HFFc6 (cell line): ENCODE data around the gene FAIM2. TPM values are rescaled to one million over a fixed set of nuclear protein-coding genes. Genes with fewer than 3 reads are reported as not detected.

Experiments used
- DNase-seq: peaks from one replicate; pipeline ENCODE4 v3.0.0-alpha.2; 2018
- H3K27ac Mint-ChIP-seq: 2 replicates; pipeline ENCODE4 v1.8.0; 2020; ENCODE audit warnings: mild to moderate bottlenecking, mixed read lengths
- H3K27me3 Mint-ChIP-seq: 2 replicates; pipeline ENCODE4 v1.8.0; 2021; ENCODE audit warnings: mild to moderate bottlenecking, moderate library complexity, mixed read lengths; ENCODE audit not compliant: insufficient read depth
- H3K36me3 Mint-ChIP-seq: 2 replicates; pipeline ENCODE4 v1.8.0; 2021; ENCODE audit warnings: low read depth, mixed read lengths
- H3K4me1 Mint-ChIP-seq: 2 replicates; pipeline ENCODE4 v1.8.0; 2020; ENCODE audit warnings: low read depth, mixed read lengths
- H3K4me3 Mint-ChIP-seq: 2 replicates; pipeline ENCODE4 v1.8.0; 2020; ENCODE audit warnings: mild to moderate bottlenecking, moderate library complexity, mixed read lengths
- H3K9me3 Mint-ChIP-seq: 2 replicates; pipeline ENCODE4 v1.8.0; 2020; ENCODE audit warnings: mild to moderate bottlenecking, mixed read lengths
- total RNA-seq, 6 experiments: library from RNA; stranded (reverse); fragmentation: NEBNext Ultra II Directional; extraction: Animal tissue kit (Norgen Biotek cat#: 25700); gene quantifications; 2 replicates in 1 of 6; 3 replicates in 5 of 6; pipeline ENCODE4 v1.2.3, GENCODE V29; 2021
- TF ChIP-seq, protein P1 (sequence below): fragments of 200-600 bp; sonication (generic); IDR thresholded peaks from 2 replicates; pipeline ENCODE4 v1.5.0; 2021; ENCODE audit warnings: antibody characterized with exemption, mild to moderate bottlenecking

The FAIM2 gene
- total RNA-seq, 6 experiments from 2014 or later = 0.24 to 1.1 (median 1.1) TPM

DNA sequence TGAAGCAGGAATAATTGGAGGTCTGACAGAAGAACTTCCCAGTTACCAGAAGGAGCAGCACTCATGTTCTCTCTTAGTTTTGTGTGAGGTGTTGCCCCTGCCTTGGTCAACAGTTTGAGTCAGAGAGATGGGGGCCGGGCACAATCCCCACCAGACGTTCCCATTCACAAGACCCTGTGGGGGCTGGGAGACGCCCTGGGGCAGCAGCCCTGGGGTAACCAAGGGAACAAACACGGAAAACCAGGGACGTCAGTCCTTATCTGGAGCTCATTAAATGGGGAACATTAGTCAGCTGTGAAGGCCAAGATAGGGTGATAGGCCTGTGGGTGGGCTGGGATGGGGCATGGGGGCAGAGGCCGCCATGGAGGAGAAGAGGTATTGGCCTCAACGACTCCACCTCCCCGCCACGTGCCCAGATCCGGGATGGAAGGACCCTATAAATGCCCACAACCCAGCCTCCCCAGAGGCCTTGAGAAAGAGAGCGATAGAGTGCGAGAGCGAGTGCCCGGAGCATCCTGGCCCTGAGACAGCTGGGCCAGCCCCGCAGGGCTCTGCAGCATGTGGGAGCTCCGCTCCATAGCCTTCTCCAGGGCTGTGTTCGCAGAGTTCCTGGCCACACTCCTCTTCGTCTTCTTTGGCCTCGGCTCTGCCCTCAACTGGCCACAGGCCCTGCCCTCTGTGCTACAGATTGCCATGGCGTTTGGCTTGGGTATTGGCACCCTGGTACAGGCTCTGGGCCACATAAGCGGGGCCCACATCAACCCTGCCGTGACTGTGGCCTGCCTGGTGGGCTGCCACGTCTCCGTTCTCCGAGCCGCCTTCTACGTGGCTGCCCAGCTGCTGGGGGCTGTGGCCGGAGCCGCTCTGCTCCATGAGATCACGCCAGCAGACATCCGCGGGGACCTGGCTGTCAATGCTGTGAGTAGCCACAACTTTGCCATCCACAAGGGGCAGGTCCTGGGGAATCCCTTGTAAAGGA, 46.9 kb upstream of the FAIM2 start, which contains the start of gene AQP2:
Gene AQP2 (plus strand): TSS at position 465 of the 979 bp plus-strand sequence. CDS start 94 bp downstream, at position 559.
- TF ChIP-seq, protein P1, sequence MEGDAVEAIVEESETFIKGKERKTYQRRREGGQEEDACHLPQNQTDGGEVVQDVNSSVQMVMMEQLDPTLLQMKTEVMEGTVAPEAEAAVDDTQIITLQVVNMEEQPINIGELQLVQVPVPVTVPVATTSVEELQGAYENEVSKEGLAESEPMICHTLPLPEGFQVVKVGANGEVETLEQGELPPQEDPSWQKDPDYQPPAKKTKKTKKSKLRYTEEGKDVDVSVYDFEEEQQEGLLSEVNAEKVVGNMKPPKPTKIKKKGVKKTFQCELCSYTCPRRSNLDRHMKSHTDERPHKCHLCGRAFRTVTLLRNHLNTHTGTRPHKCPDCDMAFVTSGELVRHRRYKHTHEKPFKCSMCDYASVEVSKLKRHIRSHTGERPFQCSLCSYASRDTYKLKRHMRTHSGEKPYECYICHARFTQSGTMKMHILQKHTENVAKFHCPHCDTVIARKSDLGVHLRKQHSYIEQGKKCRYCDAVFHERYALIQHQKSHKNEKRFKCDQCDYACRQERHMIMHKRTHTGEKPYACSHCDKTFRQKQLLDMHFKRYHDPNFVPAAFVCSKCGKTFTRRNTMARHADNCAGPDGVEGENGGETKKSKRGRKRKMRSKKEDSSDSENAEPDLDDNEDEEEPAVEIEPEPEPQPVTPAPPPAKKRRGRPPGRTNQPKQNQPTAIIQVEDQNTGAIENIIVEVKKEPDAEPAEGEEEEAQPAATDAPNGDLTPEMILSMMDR = no peak
- peaks cover 8% of the 10 kb centered on the region for H3K4me1 Mint-ChIP-seq
- no peak within 1 kb of the TSS for H3K4me3 Mint-ChIP-seq
- DNase-seq = no peak
- peaks cover 44% of the 10 kb centered on the region for H3K27me3 Mint-ChIP-seq
- H3K27ac Mint-ChIP-seq = no peak within 1 kb of the TSS
- H3K36me3 Mint-ChIP-seq = no peaks in the 10 kb centered on the region
- no peaks in the 10 kb centered on the region for H3K9me3 Mint-ChIP-seq

DNA sequence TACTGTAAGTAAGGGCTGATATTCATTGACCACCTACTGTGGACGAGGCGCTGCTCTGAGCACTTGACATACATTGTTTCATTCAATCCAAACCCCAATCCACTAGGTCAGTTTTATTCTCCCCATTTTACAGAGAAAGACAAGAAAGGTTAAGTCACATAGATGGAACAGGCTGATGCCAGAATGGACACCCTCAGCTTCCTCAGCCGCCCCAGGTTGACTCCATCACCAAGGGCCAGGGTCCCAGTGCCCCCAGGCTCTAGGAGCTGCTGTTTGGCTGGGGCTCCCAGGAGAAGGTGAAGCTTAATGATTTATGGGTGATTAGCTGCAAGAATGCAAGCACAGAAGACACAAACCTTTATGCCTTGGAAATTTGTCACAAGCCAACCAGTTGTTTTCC, 46.2 kb upstream of the FAIM2 start:
- Mint-ChIP-seq H3K9me3 (no peaks in the 10 kb centered on the region), H3K36me3 (no peaks in the 10 kb centered on the region), H3K27me3 (peaks cover 44% of the 10 kb centered on the region), H3K4me1 (peaks cover 12% of the 10 kb centered on the region), H3K4me3 (no peak overlapping the region), H3K27ac (no peak overlapping the region)
- no peak for DNase-seq
- TF ChIP-seq, protein P1 = no peak

DNA sequence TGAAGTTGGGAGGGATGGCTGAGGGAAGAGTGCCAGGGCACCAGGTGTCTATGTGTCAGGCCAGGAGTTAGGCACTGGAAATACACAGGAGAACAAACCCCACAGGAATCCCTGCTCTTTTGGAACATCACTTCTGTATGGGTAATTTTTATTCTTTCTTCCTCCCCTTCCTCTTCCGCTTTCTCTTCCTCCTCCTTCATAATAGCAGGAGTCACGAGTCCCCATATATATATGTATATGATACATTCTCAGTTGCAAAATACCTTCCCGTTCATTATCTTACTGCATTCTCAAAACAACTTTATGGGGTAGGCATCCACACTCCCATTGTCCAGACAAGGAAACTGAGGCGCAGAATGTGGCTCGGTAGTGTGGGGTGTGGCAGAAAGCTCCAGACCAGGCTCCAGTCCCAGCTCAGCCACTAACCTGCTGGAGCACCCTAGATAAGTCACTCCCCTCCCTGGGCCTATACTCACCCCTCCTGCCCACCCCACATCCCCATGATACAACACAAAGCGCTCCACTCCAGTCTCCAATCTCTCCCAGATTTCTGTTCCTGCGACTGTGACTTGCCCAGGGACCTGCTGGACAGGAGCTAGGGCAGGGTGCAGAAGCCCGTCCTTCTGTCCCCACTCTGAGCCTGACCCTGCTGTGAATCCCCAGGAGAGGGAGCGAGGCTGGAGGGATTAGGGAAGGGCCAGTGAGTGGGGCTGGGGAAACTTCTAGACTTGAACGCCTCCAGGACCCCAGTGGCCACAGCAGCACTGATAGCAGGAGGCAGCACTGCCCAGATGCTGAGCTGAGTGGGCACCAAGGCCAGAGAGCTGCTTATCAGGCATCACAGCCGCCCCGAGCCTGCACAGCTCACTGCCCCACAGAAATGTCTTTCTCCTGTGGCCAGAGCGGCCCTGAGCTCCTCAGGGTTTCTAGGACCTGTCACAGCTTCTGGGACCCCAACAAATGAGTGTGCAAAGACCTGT, 45.5 kb upstream of the FAIM2 start:
- no peak for DNase-seq
- no peak overlapping the region for H3K27ac Mint-ChIP-seq
- H3K4me3 Mint-ChIP-seq = no peak overlapping the region
- H3K9me3 Mint-ChIP-seq = no peaks in the 10 kb centered on the region
- peaks cover 12% of the 10 kb centered on the region for H3K4me1 Mint-ChIP-seq
- no peaks in the 10 kb centered on the region for H3K36me3 Mint-ChIP-seq
- TF ChIP-seq, protein P1 = no peak
- H3K27me3 Mint-ChIP-seq = peaks cover 39% of the 10 kb centered on the region

DNA sequence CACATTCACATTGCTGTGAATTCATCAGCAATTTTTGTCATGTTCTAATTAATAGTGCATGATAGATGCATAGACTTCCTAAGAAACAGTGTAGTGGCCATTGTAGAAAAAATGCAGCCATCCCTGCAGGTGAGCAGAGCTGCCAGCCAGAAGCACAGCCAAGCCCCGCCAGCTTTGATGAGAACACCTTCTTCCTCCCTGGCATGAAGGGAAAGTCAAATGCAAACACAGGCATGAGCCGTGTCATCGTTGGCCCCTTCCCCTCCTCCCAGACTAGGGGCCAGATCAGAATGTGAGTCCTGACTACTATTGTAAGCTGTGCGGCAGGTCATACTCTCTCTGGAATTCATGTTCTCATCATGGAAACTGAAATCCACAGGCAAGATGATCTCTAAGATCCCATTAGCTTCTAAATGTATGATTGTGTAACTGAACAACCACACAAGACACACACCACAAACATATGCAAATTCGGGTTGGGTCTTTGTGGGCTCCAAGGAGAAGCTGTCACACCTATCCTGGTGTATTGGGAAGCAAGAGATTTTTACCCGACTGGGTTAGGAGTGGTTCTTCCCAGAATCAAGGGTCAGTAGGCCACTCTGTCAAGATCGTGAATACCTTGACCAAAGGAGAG, 44.0 kb upstream of the FAIM2 start:
- Mint-ChIP-seq H3K27me3 (peaks cover 26% of the 10 kb centered on the region), H3K4me1 (peaks cover 12% of the 10 kb centered on the region)

More for the DNA sequence above, 44.0 kb upstream of the FAIM2 start:
- Mint-ChIP-seq H3K9me3 (no peaks in the 10 kb centered on the region), H3K4me3 (no peak overlapping the region), H3K36me3 (no peaks in the 10 kb centered on the region), H3K27ac (no peak overlapping the region)
- TF ChIP-seq, protein P1 = no peak
- DNase-seq = no peak
